ENCODE measurements around the gene ARID1B.
"Not testable (repeated sequence)": the region's sequence is repeated elsewhere in the genome, so short reads cannot be mapped to it uniquely, and the experiment has no call there.

The ARID1B gene

GRCh38 chr6:156972145-156972544, 195.0 kb downstream of the ARID1B start:
- DNase-seq = no peak

DNA sequence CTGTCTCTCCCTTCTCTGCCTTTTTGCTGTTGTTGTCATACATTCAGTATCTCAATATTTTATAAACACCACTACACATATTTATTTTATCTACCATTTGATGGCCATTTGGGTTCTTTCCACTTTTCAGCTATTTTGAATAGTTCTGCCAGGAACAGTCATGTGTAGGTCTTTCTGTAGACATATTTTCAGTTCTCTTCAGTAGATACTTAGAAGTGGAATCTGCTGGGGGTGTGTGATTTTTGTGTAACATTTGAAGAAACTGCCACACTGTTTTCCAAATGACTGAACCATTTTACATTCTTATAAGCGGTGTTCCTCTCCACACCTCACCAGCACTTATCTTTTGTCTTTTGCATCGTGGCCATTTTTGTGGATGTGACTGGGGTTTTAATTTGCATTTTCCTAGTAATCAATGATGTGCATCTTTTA, 197.7 kb downstream of the ARID1B start:
- DNase-seq = no peak

DNA sequence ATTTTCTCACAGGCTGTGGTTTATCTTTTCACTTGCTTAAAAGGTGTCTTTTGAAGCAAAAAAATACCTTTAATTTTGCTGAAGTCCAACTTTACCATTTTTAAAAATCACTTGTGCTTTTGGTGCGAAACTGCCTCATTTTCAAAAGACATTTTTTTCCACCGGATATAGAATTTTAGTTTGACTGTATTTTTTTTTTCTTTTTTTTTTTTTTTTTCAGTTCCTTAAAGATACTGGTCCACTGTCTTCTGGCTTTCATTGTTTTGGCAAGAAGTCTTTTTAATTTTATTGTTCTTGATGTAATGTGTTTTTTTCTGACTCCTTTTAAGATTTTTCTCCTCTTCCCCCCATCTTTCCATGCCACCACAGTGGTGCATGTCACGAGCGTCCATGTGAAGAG, 198.2 kb downstream of the ARID1B start:
- no peak for DNase-seq

GRCh38 chr6:156976216-156977127, 199.3 kb downstream of the ARID1B start:
- DNase-seq = no peak

GRCh38 chr6:156977527-156978291, 200.5 kb downstream of the ARID1B start:
- DNase-seq = no peak

DNA sequence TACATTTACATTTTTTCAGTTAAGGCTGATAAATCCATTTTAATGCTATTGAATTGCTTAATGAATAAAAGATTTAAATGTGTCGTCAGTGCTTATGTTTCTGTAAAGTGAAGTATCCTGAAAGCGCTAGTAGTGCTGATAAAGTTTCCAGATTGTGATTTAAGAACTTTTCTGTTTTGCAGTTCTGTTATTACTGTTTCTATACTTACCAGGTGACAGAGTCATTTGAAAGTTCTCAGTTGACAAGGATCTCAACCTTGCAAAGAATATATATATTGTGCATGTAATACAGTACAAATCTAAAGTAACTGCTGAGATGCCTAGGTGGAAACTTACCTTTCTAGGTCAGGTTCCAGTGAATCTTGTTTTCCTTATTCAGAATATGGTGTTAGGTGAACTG, 201.8 kb downstream of the ARID1B start:
- no peak for DNase-seq

- DNase-seq = no peak
Observed at GRCh38 chr6:156980515-156980914, 203.3 kb downstream of the ARID1B start.

DNA sequence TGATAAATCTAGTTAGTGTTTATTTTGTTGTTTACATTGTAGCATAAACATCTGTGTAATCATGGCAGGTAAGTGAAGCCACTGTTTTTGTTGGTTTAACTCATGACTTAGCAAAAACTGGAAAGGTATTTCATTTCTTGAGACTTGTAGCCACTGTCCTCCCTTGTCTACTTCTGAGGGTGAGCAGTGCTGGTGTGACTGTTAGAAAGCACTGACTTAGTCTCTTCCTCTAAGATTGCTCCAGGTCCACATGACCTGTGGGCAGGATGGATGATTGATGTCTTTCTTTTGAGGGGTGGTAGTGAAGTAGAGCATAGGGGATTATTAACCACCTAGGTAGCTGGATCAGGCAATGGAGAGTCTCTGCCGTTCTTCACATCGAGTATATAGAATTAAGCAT, 203.8 kb downstream of the ARID1B start:
- DNase-seq = no peak

DNA sequence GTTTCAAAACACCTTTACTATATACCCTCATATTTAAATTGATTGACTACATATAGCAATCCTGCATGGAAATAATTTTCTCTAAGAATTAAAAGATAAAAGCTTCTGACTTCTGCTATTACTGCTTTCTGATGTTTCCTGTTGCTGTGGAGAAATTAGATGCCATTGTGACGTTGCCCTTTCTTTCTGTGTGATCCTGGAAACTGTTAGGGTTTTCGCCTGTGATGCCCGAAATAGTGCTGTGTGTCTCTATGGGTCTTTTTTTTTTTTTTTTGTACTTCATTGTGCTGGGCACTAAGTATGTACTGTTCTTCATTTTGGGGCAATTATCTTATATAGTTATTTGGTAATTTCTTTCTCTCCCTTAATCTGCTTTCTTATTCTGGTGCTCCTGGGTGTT, 205.0 kb downstream of the ARID1B start:
- no peak for DNase-seq

DNA sequence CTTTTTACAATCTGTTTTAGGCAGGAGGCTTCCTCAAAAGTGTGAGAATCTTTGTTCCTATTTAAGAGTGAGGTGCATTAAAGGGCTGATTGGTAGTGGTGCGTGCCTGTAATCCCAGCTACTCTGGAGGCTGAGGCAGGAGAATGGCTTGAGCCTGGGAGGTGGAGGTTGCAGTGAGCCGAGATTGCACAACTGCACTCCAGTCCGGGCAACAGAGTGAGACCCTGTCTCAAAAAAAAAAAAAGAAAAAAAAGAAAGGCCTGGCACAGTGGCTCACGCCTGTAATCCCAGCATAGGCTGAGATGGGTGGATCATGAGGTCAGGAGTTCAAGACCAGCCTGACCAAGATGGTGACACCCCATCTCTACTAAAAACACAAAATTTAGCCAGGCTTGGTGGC, 205.7 kb downstream of the ARID1B start:
- not testable (repeated sequence) for DNase-seq

DNA sequence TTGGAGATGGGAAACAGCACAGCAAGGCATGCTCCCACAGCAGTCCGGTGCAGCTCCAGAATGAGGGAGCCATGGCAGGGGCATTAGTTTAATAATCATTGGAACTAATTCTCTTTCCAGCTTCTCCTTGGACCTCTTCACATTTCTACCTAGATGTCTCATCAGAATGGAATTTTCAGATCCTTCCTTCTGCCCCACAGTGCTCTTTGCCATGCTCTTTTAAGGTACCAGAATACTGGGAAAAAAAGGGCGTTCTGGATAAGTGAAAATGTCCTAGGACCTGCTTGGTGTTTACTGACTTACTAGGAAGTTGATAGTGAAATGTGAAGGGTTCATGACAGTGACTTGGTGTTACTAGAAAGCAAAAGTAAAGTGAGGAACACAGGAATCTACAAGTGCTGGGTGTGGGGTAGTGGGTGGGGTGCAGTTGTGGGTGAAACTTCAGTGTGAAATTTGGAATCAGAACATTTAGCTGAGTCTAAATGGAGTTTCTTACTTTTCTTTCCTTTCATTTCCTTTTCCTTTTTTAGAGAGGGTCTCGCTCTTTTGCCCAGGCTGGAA, 207.1 kb downstream of the ARID1B start:
- DNase-seq = no peak

- no peak for DNase-seq
Observed at GRCh38 chr6:156985309-156985708, 208.1 kb downstream of the ARID1B start.

- no peak for DNase-seq
Observed at GRCh38 chr6:156988276-156989158, 211.3 kb downstream of the ARID1B start.

DNA sequence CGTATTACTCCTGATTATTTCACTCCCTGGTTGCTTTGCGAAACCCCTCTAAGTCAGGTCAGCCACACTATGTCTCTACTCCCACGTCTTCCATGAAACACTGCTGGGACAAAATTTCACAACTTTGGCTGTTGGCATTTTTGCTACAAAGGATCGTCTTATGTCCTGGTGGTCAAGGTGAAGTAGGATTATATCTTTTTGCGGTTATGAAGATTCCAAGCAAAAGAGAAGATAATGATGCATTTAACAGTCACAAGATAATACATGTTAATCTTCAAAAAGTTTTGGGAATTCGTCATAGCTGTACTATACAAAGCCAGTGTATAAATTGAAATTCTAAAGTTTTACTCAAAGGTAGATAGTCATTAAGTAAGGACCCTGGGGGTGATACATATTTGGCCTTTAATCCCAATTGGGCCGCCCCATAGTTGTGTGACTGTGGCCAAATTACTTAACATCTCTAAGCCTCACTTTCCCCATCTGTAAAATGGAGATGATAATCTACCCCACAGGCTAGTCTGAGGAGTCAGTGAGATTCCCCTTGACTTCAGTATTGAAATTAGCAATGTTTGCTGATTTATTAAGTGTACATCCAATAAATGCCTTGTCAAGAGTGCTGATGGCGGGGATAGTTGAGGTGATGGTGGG, 212.1 kb downstream of the ARID1B start:
- no peak for DNase-seq

DNA sequence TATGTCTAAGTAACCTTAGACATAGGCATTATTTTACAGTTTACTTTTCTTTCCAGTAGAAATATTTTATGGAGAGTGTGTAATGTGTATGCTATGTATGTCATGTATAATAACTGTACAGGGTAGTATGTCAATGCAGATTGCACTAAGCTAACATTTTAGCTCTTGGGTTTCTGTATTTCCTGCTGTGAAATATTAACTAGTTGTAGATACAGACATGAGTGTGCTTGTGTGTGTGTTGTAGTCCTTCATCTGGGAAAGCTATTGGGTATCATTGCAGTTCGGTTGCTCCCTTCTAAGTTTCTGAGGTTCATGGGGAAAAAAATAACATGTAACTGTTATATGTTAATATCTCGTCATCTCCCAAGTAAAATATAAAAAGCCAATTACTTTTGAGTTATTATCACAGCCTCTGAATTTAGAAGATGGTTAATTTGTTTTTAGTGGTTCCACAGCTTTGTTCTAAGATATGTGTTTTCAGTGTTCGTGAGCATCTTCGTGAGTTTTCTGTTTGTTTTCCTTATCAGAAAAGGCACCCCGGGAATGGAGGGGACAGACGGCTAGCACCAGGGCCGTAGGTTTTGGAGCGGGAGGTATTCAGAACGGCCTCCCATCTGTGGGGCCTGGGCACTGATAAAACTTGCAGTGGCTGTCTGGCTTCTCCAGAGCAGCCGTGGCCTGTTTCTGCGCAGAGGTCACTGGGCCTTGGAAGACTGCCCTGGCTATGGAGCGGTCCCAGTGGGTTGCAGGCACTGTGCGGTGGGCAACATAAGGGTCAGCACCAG, 215.0 kb downstream of the ARID1B start:
- DNase-seq = no peak

DNA sequence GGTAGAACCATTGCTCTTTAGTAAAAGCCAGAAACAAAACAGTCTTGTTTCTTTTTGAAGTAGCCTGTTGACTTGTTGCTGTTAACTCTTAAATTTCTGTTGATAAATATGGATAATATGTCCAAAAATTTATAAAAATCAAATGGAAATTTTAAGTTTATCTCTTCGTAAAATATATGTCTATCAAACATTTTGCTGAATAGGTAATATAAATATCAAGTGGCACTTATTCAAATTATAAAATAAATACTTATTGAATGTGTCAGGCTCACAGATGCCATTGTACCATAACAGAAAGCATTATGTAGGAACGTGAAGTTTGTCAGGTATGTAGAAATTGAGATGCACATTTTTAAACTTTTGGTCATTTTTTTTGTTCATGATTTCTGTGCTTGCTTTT, 216.5 kb downstream of the ARID1B start:
- no peak for DNase-seq

DNA sequence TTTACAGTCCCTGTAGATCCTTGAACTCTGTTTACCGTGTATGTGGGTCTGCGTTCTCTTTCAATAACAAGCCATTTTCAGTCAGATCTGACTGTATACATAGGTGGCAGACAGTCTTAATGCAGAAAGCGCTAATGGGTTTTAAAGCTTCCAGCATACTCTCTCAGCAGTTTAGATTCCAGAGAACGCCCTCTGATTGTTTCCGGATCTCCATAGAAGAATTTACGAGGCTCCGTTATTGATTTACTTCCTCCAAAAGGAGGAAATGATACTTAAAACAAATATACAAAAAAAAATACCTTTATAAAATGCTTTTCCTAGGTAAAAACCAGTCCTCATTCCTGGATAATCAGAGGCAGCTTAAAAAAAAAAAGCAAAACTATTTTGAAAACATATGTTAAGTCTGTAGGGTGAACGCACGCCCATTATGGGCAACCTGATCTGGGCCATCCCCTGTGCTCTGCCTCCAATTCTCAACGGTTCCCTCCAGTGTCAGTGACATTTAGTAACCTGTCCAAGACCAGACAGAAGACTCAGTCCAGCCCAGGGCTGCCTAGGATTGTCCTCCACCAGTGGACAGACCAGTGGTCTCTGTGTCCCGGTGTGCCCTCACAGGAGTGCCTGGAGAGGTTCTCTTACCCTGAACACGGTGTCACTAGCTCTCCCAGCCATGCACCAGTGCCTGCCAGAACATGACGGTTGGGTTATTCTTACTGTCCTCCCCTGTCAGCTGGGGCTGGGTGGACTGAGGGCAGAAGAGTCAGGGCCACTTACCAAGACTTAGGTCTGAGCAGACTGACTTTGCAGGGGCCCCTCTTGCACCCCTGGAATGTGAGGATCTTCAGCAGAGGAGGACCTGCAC, 217.3 kb downstream of the ARID1B start:
- no peak for DNase-seq

- no peak for DNase-seq
Observed at GRCh38 chr6:156995502-156995901, 218.3 kb downstream of the ARID1B start.

DNA sequence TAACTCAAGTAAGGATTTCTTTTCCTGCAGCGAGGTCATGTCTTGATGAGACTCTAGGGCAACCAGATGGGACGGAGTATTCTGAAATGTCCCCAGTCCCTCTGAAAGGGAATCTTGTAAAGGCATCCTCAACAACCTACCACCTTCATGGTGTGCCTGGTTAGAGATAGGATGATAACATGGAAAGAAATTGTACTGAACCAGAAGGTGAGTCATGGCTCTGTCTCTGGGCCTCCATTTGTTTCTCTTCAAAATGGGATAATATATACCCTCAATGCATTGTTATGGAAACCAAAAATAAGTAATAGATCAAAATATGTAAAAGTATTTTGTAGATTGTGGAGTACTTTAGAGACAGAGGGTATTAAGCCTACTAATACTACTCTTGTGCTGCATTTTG, 219.1 kb downstream of the ARID1B start:
- DNase-seq = no peak

DNA sequence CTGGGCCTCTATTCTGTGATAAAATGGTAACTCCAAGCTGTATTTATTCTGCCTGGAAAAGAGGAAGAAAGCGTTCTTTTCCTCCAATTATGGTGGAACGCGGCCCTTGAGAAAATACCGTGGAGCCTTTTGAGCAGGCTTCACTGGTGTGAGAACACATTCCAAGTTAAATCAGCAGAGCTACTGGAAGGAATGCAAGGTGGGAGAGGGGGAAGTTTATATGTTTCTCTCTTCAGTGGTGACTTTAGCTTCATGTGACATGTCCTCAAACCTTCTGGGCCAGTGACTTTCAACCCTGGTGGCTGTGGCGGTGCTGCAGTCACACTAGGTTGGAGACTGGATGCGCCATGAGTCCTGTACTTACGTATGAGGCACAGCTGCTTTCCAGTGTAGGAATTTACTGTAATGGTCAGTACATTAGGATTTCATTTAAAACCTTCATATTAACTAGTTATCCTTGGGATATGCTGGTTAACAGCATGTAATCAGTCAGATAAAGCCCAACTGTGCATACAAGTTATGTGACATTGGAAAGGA, 221.7 kb downstream of the ARID1B start:
- no peak for DNase-seq
